ENCODE measurements around the gene CXorf66.
"Not testable (repeated sequence)": the region's sequence is repeated elsewhere in the genome, so short reads cannot be mapped to it uniquely, and the experiment has no call there.

Gene CXorf66

DNA sequence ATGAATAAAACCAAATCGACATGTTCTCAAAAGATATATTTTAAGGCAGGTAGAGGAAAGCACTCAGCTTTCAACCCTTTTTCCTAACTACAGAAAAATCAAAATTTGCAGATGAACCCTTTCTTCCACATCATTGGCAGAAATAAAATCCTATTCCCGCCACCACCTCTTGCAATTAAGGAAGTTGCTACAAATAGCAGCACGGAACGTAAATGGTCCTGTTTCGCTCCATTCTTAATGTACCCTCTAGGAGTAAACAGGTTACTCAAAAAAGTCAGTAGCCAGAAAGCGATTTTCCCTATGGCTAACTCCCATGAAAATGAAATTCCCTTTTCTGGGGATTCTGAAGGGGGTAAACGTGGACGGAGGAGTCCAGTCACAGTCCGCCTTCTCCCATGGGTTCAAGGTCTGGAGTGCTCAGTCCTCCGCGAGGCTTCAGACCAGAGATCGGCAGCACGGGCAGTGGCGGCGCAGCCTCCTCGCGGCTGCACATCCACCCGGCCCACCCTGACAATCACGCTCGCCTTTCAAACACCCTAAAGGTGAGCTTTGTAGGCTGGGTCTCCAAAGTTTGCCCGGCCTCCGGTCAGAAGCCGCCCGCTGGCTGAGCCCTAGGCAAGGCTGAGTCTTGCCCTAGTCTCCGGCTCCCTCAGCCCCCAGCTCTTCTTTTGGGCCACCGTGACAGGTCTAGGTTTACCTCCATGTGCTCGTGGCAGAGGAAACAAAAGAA is 34.2 kb downstream of the CXorf66 start:
- H3K36me3 ChIP-seq: no peaks in the 10 kb centered on the region
- TF ChIP-seq, protein P1, sequence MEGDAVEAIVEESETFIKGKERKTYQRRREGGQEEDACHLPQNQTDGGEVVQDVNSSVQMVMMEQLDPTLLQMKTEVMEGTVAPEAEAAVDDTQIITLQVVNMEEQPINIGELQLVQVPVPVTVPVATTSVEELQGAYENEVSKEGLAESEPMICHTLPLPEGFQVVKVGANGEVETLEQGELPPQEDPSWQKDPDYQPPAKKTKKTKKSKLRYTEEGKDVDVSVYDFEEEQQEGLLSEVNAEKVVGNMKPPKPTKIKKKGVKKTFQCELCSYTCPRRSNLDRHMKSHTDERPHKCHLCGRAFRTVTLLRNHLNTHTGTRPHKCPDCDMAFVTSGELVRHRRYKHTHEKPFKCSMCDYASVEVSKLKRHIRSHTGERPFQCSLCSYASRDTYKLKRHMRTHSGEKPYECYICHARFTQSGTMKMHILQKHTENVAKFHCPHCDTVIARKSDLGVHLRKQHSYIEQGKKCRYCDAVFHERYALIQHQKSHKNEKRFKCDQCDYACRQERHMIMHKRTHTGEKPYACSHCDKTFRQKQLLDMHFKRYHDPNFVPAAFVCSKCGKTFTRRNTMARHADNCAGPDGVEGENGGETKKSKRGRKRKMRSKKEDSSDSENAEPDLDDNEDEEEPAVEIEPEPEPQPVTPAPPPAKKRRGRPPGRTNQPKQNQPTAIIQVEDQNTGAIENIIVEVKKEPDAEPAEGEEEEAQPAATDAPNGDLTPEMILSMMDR (IDR thresholded peaks at IDR 0.05; ENCODE audit: low read depth, low read length): no peak
- no peaks in the 10 kb centered on the region for H3K9me3 ChIP-seq
- peak; percentile 43 for DNase-seq
- no peaks in the 10 kb centered on the region for H3K27me3 ChIP-seq
- H3K4me1 ChIP-seq: no peaks in the 10 kb centered on the region
- H3K4me3 ChIP-seq (ENCODE audit: low read depth, low read length): peak overlapping the region; percentile 78

DNA sequence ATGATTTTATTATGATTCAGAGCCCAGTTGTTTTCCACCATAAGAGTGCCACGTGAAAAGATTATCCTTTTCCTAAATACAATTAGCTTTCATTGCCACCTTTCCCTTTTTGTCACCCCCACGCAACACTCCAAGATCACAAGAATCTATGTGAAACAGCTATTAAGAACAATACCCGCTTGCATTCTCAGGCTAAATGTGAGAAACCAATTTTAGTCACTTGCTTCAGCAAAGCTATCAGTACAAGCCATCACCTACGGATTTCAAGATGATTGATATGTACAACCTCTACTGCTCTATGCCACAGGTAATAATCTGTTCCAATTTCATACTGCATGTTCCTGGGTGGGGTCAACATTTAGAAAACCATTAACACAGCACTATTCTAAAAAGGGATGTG is 34.9 kb downstream of the CXorf66 start:
- H3K36me3 ChIP-seq: no peaks in the 10 kb centered on the region
- H3K4me1 ChIP-seq: no peaks in the 10 kb centered on the region
- no peaks in the 10 kb centered on the region for H3K9me3 ChIP-seq
- TF ChIP-seq, protein P1 (IDR thresholded peaks at IDR 0.05; ENCODE audit: low read depth, low read length): no peak
- H3K4me3 ChIP-seq (ENCODE audit: low read depth, low read length): peak overlapping the region; percentile 78
- no peak for DNase-seq
- H3K27me3 ChIP-seq: no peaks in the 10 kb centered on the region

DNA sequence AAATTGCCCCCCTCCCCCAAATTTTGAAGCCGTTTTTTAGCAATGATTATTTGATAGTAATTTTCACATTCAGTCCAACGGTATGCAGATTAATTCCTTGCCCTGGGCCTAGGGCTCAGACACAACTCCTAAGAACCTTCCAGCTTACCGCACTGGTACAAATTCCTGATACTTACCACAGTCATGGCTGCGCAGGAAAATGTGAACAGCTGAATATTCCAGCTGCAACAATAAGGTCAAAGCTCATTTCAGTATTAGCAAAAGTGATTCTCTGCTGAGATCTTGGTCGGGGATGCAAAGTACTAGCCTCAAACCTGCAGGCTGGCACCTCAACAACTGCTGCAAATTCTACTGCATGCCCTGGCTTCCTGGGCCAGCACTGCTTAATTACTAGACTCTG is 35.4 kb downstream of the CXorf66 start:
- TF ChIP-seq, protein P1 (IDR thresholded peaks at IDR 0.05; ENCODE audit: low read depth, low read length): no peak
- peak overlapping the region; percentile 14 for H3K4me3 ChIP-seq (ENCODE audit: low read depth, low read length)
- H3K4me1 ChIP-seq: no peaks in the 10 kb centered on the region
- DNase-seq: no peak
- no peaks in the 10 kb centered on the region for H3K36me3 ChIP-seq
- no peaks in the 10 kb centered on the region for H3K9me3 ChIP-seq
- no peaks in the 10 kb centered on the region for H3K27me3 ChIP-seq

DNA sequence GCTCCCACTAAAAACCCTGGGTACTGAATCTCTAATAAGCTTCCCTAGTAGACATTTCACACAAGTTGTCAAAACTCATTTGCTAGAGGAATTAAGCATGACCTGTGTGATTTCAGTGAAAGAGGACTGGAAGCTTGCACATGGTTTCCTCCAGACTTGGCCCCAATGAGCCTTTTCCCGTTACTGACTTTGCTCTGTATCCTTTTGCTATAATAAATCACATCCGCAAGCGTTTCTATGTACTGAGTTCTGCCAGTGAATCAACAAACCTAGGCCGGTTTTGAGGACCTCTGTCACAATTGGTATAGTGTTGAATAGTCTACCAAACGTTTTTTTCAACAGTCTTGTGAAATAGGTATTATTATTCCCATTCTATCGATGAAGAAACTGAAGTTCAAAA is 40.6 kb downstream of the CXorf66 start:
- Histone ChIP-seq H3K27me3 (no peaks in the 10 kb centered on the region), H3K9me3 (no peaks in the 10 kb centered on the region), H3K4me3 (ENCODE audit: low read depth, low read length) (no peak overlapping the region), H3K36me3 (no peaks in the 10 kb centered on the region), H3K4me1 (no peaks in the 10 kb centered on the region)
- DNase-seq: no peak
- TF ChIP-seq, protein P1 (IDR thresholded peaks at IDR 0.05; ENCODE audit: low read depth, low read length): no peak

DNA sequence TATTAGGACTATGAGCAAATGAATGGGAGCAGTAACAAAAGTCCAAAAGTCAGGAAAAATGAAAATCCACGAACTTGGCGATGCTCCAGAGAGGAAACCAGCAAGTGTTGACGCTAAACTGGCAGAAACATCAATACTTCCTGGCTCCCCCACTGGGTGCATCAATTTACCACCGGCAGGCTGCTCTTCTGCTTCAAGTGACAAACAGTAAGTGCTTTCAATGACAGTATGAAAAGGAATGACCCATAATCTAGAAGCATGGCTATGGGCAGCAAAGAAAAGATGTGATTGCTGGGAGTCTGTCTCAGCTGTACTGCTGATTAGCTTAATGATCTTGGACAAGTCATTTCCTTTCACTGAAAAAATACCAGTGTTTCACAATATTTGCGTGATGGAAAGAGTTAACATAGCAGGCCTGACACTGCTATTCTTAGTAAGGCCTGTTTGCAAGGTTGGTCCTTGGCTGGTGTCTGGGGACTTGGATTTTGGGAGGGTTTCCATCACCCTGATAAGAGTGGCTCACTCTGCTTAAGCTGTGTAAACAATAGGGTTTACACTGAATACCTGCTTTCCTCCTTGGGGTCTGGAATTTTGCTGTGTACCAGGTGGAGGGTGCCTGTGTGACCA is 41.1 kb downstream of the CXorf66 start:
- Histone ChIP-seq H3K4me1 (no peaks in the 10 kb centered on the region), H3K36me3 (no peaks in the 10 kb centered on the region), H3K9me3 (no peaks in the 10 kb centered on the region), H3K27me3 (no peaks in the 10 kb centered on the region), H3K4me3 (ENCODE audit: low read depth, low read length) (no peak overlapping the region)
- TF ChIP-seq, protein P1 (IDR thresholded peaks at IDR 0.05; ENCODE audit: low read depth, low read length): no peak
- no peak for DNase-seq

DNA sequence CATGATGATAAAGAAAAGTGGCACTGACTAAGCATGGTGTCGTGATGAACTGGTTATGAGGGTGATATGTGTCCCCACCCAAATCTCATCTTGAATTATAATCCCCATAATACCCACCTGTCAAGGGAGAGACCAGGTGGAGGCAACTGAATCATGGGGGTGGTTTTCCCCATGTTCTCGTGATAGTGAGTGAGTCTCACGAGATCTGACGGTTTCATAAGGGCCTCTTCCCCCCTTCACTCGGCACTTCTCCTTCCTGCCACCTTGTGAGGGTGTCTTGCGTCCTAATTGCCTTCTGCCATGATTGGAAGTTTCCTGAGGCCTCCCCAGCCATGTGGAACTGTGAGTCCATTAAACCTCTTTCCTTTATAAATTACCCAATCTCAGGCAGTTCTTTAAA is 44.2 kb downstream of the CXorf66 start:
- H3K36me3 ChIP-seq; H3K4me3 ChIP-seq (ENCODE audit: low read depth, low read length); H3K4me1 ChIP-seq; H3K27me3 ChIP-seq; H3K9me3 ChIP-seq; DNase-seq: not testable (repeated sequence)

Measured in BE2C (cell line).